Femur (tissue), 1 donor: ENCODE data around the gene AOAH.

Experiments used
- DNase-seq: peaks from one replicate; pipeline ENCODE4 v3.0.0-alpha.2; 2017

Gene AOAH, protein sequence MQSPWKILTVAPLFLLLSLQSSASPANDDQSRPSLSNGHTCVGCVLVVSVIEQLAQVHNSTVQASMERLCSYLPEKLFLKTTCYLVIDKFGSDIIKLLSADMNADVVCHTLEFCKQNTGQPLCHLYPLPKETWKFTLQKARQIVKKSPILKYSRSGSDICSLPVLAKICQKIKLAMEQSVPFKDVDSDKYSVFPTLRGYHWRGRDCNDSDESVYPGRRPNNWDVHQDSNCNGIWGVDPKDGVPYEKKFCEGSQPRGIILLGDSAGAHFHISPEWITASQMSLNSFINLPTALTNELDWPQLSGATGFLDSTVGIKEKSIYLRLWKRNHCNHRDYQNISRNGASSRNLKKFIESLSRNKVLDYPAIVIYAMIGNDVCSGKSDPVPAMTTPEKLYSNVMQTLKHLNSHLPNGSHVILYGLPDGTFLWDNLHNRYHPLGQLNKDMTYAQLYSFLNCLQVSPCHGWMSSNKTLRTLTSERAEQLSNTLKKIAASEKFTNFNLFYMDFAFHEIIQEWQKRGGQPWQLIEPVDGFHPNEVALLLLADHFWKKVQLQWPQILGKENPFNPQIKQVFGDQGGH

DNA sequence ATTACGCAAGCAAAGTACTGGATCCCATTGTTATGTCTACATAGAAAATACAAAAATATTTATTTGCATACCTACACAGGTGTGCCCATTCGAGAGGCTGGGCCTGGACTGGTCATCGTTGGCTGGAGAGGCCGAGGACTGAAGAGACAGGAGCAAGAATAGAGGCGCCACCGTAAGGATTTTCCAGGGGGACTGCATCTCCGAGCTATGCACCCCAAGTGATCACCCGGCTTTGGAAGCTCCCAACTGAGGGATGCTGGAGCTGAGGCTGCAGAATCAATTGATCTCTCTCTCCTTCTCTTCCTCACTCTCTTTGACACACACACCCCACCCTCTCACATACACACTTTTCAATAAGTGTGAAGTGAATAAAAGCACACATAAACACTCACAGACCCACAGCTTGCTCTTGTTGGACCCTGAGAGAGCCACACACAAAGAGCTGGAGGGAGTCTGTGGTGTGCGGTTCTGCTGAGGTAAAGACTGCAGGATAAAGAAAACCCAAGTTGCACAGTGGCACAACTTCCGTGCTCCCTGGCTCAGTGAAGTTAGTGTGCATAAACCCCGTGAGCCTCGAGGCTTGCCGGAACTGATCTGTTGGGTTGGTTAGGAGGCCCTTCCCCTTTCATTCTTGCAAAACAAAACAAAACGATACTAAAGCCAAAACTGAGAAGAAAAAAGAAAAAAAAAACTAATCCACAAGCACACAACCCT is at the start of gene AOAH:
TSS of gene AOAH (minus strand) at position 544 of the 714 bp plus-strand sequence. CDS start at position 198, 346 bp downstream.
- peak; percentile 61 for DNase-seq

DNA sequence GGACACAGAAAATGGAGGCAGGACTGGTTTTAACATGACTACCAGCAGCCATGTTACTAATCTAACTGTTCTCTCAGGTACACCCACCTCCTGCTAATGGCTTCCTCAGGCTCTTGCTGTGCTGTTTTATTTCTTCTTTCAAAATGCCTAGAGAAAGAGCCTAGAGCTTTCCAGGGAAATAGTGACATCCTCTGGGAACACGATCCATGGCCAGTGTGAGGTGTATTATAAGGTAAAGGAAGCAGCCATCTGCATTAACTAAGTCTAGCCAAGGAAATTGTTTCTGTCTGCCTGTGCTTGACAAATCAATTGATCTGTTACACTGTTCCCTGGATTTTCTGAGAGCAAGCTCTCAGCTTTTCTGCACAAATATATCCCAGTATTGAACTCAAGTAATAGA is 42.2 kb upstream of the AOAH start:
- DNase-seq: no peak

DNA sequence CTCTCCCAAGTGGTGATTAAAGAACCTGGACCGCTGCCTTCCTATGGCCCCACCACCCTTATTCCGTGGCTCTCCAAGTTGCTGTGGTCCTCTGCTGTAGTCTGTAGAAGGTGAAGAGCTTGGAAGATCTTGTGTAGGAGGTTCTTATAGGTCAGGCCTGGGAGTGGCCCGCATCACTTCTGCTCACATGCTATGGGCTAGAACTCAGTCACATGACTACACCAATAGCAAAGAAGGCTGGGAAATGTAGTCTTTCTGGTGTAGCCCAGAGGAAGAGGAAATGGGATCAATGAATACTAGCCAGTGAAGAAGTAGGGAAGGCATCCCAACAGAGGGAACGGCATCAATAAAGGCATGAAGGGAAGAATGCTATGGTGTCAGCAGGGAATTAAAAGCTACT is 41.3 kb upstream of the AOAH start:
- no peak for DNase-seq

DNA sequence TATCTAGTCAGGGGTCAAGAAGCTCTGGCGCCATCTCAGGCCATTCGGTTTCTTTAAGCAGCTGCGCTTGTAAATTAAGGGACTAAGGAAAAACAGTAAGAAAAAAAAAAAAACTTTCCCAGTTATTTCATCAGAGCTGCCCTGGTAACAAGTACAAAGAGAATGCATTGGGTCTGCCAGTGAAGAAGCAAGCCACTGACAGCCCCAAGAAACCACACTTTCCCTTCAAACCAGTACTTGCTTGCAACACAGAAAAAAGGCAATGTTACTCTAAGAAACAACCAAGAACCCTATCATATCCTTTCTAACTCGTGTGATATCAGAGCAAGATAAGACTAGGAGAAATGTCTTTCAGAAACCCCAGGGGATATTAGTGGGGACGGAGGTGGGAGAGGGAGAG is 40.6 kb upstream of the AOAH start:
- DNase-seq: no peak

DNA sequence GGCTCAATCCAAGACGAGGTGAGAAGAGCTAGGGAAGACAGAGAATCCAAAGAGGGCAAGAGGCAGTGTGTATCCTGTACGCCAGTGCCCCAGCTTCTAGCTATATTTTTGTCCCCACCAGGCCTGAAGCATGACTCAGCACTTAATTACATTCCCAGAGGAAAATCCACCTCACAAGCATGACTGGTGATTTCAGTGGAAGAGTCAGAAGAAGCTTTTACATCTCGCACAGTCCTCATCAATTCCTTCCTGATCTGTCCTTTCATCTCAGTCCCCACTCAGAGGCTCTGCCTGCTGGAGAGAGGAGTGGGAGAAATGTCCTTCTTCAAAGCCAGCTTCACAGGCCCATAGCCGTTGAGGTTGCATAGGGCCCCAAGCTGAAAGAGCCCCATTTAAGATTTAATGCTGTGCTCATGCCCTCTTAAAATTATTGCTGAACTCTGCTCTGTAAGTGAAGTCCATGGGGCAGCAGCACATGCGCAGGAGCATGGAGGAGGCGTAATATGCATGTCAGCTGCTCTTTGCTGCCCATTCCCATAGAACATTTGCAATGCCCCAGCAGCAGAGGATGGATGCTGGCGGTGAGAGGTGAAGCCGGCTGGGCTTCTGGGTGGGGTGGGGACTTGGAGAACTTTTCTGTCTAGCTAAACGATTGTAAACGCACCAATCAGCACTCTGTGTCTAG is 39.0 kb upstream of the AOAH start:
- DNase-seq: no peak

DNA sequence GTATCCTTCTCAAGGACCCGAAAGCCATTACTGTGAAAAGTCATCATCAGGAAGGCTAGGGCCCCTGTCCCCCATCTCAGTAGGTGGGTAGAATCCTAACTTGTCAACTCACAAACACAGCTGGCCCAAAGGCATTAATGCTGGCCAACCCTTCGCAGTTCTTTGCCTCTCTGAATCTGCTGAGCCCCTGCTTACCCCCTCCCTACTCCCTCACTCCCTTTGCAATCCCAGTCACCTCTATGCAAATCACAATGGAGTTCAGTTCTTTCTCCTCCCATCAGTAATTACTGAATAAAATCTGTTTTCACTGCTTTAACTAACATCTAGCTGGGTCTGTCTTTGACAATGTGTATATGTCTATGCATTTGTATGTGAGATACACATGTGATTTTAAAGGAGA is 38.1 kb upstream of the AOAH start:
- DNase-seq: no peak

DNA sequence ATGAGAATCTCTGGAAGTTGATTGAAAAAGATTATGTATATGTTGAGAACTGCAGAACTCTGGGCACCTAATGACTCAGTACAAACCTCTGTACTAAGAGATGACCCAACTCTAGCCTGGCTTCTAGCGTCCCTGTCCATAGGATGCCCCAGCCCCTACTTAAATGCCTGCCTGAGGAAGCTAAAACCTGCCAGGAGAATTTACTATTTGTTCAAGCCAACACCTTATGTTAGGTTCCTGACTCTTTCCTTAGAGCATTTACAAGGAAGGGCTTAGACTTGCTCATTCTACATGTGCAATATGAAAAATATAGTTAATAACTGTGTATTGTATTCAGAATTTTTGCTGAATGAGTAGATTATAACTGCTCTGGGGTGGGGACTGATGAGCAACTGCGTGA is 37.5 kb upstream of the AOAH start:
- no peak for DNase-seq

DNA sequence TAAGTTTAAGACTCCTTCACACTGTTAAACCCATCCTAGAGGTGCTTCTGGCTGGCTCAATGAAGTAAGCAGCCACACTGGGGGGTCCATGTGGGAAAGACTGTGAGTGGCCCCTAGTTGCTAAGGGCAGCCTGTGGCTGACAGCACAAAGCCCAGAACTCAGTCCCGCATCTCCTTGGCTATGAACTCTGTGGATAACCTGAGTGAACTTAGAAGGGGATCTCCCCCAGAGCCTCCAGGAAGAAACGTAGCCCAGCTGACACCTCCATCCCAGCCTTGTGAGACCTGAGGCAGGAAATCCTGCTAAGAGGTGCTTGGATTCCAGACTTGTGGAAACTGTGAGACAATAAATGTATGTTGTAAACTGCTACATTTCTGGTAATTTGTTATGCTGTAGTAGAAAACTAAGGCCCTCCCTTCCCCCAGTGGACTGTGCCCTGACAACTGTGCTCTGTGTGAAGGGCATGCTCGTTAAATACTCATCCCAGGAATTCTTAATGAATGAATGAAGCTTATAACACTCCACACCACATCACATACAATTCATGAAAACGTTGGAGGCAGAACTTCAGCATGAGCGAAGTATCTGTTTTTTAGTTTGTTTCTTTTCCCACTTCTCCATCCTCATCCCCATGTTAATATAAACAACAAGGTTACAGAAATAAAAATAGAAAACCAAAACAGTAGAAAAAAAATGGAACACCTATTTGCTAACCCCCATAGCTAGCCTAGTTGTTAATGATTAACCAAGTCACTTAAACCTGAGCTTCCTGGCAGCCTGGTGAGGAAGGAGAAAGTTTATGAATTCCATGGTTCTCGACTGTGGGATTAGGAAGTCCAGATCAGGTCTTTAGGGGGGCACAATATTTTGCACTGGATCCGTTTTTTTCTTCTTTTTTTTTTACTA is 36.8 kb upstream of the AOAH start:
- no peak for DNase-seq

DNA sequence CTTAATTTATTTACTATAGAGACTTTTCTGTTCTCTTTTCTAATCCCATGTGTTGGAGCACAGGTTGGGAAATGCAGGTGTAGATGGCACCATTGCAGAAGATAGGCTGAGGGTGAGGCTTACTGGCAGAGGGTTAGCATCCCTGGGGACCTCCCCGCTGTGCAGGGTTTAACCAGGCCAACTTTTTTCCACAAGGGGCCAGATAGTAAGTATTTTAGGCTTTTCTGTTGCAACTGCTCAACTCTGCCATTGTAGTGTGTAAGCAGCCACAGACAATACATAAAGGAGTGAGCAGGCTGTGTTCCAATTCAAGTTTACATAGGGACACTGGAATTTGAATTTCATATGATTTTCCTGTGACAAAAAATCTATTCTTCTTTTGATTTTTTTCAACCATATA is 34.6 kb upstream of the AOAH start:
- DNase-seq: no peak

DNA sequence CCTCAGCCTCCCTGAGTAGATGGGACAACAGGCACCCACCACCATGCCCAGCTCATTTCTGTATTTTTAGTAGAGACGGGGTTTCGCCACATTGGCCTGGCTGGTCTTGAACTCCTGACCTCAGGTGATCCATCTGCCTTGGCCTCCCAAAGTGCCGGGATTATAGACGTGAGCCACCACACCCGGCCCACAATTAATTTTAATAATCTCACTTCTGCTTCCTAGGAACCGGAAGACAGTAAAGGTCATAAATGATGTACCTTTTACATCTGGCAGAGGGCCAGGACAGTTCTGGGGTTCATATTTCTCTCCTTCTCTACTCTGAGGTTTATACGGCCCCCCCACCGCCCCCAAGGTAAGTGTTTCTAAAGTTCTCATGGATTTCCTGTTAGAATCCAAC is 31.2 kb upstream of the AOAH start:
- DNase-seq: no peak

DNA sequence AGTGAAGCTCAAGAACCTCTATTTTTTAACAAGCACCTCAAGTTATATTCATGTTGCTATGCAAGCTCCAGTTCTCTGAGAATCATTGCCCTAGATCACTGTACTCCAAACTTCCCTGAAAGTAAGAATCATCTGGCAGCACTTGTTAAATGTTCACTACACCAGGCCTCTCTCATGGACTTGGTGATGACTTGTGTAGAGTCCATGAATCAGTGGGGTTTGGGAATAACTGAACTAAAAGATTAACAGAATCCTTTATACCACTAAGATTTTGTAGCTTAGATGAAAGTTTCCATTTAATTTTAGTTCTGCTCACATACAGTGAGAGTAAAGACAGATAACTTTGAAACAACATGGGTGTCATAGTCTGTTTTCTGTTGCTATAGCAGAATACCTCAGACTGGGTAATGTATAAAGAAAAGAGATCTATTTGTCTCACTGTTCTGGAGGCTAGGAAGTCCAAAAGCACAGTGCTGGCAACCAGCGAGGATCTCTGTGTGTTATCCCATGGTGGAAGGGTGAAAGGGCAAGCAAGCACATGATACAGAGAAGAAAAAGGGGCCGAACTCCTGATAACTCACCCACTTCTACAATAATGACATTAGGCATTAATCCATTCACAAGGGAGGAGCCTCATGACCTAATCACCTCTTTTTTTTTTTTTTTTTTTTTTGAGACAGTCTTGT is 27.9 kb upstream of the AOAH start:
- no peak for DNase-seq

DNA sequence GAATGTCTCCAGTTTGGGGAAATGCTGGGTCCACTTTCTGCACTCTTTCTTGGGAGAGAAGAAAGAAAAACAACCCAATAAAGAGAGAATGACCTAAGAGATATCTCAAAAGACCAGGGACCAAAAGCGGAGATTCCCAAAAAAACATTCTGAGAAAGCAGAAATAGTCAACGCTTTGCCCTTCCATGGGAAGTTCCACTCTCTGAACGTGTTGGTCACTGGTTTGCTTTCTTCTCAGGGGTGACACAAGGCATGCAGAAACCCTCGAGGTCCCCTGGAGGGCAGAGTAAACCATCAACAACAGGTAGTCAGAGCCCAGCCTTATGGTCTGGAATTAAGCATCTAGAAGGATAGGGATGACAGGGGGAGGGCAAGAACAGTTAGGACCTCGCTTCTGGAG is 26.2 kb upstream of the AOAH start:
- no peak for DNase-seq

DNA sequence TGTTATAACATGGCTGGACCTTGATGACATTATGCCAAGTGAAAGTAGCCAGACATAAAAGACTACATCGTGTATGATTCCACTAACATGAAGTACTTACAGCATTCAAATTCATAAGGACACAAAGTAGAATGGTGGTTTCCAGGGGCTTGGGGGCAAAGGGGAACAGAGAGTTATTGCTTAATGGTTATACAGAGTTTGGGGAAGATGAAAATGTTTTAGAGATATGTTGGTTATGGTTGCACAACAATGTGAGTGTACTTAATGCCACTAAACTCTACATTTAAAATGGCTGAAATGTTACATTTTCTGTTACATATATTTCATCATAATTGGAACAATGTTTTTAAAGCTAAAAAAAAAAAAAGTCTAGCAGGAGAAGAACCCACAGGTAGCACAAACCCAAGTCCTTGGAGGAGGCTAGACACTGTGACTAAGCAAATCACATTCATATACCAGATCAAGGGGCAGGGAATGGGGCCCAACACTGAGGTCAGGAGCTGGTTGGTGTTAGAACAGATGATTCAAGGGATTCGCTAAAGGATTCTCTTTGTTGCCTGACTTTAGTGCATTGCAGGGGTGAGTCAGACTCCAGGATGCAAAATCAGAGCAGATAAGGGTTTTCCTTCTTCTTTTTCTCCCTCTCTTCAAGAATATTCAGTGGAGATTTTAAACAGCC is 25.1 kb upstream of the AOAH start:
- DNase-seq: no peak

DNA sequence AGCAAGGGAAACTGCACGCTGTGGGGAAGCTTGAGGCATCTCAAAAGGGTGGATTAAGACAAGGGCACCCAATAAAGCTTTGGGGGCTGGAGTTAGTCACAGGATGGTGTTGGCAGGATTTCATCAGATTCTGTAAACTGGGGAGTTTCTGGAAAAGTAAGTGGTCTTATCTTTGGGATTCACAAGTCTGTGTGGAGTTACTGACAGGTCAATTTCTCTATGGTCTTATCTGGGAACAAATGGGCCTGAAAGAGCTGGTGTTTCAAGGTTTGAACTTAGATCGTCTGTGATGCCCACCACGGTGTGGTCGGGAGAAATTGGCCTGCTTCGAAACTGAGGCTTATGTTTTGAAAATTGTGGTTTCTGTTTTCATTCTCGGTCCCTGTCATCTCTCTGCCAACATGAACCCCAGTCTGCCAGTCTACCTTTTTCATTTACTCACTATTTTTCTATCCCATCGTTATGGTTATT is 23.8 kb upstream of the AOAH start:
- DNase-seq: no peak

DNA sequence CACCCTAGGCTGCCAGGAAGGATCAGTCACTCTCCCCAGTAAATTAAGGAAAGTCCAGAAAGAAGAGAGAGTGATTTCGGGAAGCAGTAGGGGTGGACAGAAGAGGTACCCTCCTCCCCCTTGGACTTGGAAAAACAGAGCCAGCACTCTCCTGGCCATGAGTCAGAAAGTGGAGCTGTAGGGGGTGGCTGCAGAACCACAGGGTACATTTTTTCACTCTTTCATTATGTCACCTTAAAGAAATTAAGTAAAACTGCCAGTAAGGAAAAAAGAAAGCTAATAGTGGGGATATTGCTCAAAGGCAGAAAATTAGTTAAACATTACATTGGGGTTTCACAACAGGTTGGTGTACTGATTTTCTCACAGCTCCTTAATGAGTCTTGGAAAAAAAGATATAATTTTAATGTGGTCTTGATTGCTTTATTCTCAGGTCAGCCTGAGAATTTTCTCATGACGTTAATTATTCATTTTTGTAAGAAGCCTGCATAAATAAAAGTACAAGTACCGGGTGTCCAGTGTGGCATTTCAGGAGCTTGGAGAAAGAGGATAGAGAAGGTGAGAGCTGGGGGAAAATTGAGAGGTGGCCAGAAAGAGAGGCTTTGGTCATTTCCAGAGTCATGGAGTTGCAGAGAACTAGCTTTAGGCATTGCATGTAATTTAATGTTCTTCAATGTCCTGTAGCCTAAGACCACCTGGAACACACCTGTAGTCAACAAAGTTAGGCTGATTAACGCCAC is 23.2 kb upstream of the AOAH start:
- DNase-seq: no peak

DNA sequence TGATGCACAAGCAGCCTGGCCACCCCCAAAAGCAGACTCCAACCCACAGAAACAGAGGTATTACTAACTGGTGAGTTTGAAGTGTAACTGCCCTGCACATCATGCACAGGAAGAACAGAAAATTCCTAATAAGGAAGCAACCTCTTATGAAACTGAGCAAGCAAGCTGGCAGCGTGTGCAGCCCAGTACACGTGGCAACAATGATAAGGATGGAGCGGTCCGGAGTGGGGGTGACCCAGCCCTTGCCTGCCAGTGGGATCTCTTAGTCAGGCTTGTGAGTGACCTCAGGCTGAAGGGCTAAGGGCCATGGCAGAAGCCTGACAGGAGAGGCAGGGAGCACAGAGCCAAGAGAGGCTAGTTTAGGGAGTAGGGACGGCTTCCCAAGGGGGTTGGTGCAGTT is 22.1 kb upstream of the AOAH start:
- DNase-seq: peak; percentile 23

DNA sequence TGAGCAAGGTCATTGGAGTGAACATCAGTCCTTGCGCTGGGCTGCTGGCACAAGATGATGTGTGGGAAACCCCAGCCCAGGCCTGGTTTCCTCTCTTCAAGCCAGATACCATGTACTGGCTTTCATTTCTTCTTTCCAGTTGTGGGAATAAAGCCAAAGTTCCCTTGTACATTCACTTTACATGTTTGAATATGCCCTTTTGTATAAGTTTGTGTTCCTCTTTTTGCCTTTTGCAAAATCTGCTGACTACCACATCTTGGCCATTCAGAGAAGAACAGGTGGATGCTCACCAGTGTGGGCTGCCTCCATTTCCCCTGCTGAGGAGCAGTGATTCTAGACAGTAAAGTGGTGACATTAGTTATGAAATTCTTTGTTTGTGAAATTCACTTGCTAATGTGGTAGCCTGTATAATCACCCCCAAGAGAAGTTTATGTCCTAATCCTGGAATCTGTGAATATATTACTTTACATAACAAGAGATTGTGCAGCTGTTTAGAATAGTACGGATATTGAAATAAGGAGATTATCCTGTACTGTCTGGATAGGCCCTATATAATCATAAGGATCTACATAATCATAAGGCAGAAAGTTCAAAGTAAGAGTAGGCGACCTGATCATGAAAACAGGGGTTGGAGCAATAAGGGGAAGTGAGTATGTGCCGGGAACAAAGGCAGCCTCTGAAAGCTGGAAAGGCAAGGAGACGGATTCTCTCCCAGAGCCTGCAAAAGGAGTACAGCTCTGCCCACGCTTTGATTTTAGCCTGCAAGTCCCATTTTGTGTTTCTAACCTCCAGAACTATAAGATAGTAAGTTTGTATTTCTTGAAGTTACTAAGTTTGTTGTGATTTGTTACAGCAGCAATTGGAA is 18.8 kb upstream of the AOAH start:
- no peak for DNase-seq

DNA sequence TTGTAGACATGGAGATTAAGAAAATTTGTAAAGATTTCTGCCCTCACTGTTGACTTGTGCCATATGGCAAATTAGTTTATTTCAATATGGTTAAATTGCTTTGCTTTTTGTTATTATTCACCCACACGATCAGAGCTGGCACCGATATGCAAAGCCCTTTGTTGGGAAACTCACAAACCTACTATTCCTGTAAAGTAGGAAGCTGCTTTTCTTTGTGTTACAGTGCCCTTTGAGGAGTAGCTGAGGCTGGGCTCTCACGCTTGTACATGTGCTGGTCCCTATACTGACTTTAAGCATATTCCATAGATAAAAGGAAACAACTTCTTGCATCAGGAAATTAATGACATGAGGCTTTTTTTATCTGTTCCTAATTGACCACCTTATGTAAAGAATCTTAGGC is 17.6 kb upstream of the AOAH start:
- DNase-seq: no peak

DNA sequence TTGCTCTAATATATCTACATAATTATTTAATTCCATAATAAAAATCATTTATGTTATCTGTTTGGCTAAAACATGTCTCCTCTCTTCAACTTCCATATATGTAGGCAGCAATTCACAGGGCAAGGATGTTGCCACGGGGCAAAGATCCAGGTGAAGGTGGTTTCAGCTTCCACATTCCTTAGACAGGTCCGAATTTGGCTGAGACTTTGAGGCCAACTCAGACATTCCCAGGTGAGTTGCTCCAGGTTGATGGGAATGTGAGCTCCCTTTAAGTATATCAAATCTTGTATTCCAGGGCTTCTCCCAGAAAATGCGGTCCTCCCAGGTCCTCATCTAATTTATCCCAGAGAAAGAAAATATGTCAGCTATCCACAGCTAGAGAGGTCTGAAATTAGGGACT is 15.1 kb upstream of the AOAH start:
- no peak for DNase-seq

DNA sequence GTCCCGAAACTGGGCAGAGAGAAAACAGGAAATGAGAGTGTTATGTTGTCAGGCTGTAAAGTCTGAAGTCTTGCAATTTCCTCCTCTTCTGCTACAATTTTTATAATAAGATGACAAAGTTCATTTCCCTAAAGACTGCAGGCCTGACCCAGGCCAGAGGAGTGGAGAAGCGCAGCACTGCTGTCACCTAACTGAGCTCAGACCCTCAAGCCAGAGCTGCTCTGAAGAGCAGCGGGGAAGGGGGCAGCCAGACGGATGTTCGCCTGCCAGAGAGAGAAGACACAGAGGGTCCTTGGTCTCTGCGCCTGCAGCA is 12.6 kb upstream of the AOAH start:
- no peak for DNase-seq
